SH-SY5Y (cell line): ENCODE data around the gene CLSTN2.

Experiments used
- GATA2 ChIP-seq: IDR thresholded peaks from 2 replicates; pipeline ENCODE4 v1.6.1; 2011; ENCODE audit warnings: mild to moderate bottlenecking, low read depth, low read length
- GATA3 ChIP-seq: IDR thresholded peaks from 2 replicates; pipeline ENCODE4 v1.6.1; 2011; ENCODE audit warnings: low read depth, mild to moderate bottlenecking, low read length, moderate library complexity

GRCh38 chr3:140341203-140341602 lies 406.2 kb downstream of the CLSTN2 start:
- TF ChIP-seq GATA3: no peak
- no peak for TF ChIP-seq GATA2
